IPS DF 6.9 (cell line): Measurements from ENCODE around the gene CLDN12.
"Not testable (repeated sequence)": the region's sequence is repeated elsewhere in the genome, so short reads cannot be mapped to it uniquely, and the experiment has no call there.

Experiments
- DNase-seq: peaks from one replicate; pipeline ENCODE4 v3.0.0-alpha.2; 2013; ENCODE audit warnings: low read depth, low spot score
- H3K27ac ChIP-seq: one replicate; pipeline ENCODE4 v1.5.1; 2013; ENCODE audit warnings: low read length, control low read depth
- H3K27me3 ChIP-seq: 2 replicates; pipeline ENCODE4 v1.6.1; 2013; ENCODE audit warnings: mild to moderate bottlenecking, low read length; ENCODE audit not compliant: control insufficient read depth, insufficient read depth
- H3K36me3 ChIP-seq: 2 replicates; pipeline ENCODE4 v1.6.1; 2013; ENCODE audit warnings: low read length; ENCODE audit not compliant: control insufficient read depth, insufficient read depth
- H3K4me1 ChIP-seq: 2 replicates; pipeline ENCODE4 v1.6.1; 2013; ENCODE audit warnings: low read length; ENCODE audit not compliant: control insufficient read depth, insufficient read depth
- H3K4me3 ChIP-seq: 2 replicates; pipeline ENCODE4 v1.5.1; 2013; ENCODE audit warnings: mild to moderate bottlenecking, low read length
- H3K9me3 ChIP-seq: 2 replicates; pipeline ENCODE4 v1.6.1; 2013; ENCODE audit warnings: low read length, inconsistent platforms; ENCODE audit not compliant: control insufficient read depth, insufficient read depth
- WGBS: extraction: QIAGEN DNeasy Blood & Tissue Kit; methylation state at CpG from one replicate; pipeline ENCODE4 v1.1.7; 2013; ENCODE audit warnings: mixed read lengths, missing lambda C conversion rate; ENCODE audit not compliant: insufficient read length, insufficient coverage; 5-methylcytosine and 5-hydroxymethylcytosine counted together

Gene CLDN12

DNA sequence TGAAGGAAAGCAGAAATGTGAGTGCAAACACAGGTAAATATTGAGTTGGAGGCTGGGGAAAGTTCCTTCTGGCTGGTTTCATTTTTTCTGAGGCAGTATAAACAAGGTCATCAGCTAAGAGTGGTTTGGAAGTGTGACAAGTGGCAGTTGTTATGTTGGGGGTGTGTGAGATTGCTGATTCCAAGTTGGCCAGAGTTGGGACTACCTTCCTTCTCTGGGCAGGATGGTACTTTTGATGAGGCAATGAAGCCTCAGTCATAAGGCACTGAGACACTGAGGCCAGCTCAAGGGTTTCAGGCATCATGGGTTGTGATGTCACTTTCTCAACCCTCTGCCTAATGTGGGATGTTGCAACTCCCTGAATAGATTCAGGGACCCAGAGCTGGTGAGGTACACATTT is 58.0 kb downstream of the CLDN12 start:
- Histone ChIP-seq H3K9me3 (no peaks in the 10 kb centered on the region), H3K4me3 (no peak overlapping the region), H3K36me3 (no peaks in the 10 kb centered on the region), H3K4me1 (no peaks in the 10 kb centered on the region; the same call in 1 of the 2 replicates), H3K27me3 (no peaks in the 10 kb centered on the region), H3K27ac (no peak overlapping the region)
- DNase-seq = no peak

DNA sequence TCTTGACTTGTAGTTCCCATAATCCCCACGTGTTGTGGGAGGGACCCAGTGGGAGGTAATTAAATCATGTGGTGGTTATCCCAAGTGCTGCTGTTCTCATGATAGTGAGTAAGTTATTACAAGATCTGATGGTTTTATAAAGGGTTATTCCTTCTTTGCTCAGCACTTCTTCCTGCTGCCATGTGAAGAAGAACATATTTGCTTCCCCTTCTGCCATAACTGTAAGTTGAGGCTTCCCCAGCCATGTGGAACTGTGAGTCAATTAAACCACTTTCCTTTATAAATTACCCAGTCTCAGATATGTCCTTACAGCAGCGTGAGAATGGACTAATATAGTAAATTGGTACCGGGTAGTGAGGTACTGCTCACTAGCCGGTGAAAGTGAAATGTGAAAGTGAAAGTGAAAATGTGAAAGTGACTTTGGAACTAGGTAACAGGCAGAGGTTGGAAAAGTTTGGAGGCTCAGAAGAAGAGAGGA is 59.9 kb downstream of the CLDN12 start:
- not testable (repeated sequence) for H3K36me3 ChIP-seq, H3K9me3 ChIP-seq, H3K27ac ChIP-seq, H3K27me3 ChIP-seq, H3K4me3 ChIP-seq, DNase-seq, H3K4me1 ChIP-seq
- no CpG with 5 or more reads among the region's 4 CpGs for WGBS
